ENCODE results near the gene NEK7. TPM values are rescaled to one million over a fixed set of nuclear protein-coding genes. Genes with fewer than 3 reads are reported as not detected.
A peak's percentile ranks its signal among the peaks of the same experiment; 100 is the strongest.

Gene NEK7
- total and polyA plus RNA-seq, 2 experiments from 2014 or later = 25.6 to 86.9 TPM

- Histone ChIP-seq H3K4me2 (no peak overlapping the region), H3K27me3 (no peaks in the 10 kb centered on the region), H2AFZ (no peak overlapping the region), H3K4me1 (ENCODE audit: insufficient read depth) (peaks cover 27% of the 10 kb centered on the region), H3K27ac (peak overlapping the region; percentile 2), H3K36me3 (replicated peaks; ENCODE audit: insufficient read depth, low read depth) (no peaks in the 10 kb centered on the region), H4K20me1 (ENCODE audit: insufficient read depth, poor library complexity, severe bottlenecking) (peaks cover 39% of the 10 kb centered on the region), H3K9me3 (ENCODE audit: low read depth) (no peaks in the 10 kb centered on the region), H3K79me2 (peaks cover 100% of the 10 kb centered on the region), H3K4me3 (no peak overlapping the region), H3K9me2 (replicated peaks; ENCODE audit: insufficient read depth) (no peaks in the 10 kb centered on the region)
- 60% methylated on average over 3 of the region's 3 CpGs for WGBS (ENCODE audit: low lambda C conversion rate, missing lambda C conversion rate)
- TF ChIP-seq EZH2 (IDR thresholded peaks at IDR 0.05; ENCODE audit: borderline replicate concordance) = no peak
- TF ChIP-seq CTCF (IDR thresholded peaks at IDR 0.05; ENCODE audit: poor library complexity) = no peak
- no peak for TF ChIP-seq EZH2phosphoT487 (IDR thresholded peaks at IDR 0.05; ENCODE audit: low read depth, severe bottlenecking, unreplicated experiment)
- no peak for DNase-seq (ENCODE audit: low spot score)
Observed at GRCh38 chr1:198168227-198168626, 11.4 kb downstream of the NEK7 start.

DNA sequence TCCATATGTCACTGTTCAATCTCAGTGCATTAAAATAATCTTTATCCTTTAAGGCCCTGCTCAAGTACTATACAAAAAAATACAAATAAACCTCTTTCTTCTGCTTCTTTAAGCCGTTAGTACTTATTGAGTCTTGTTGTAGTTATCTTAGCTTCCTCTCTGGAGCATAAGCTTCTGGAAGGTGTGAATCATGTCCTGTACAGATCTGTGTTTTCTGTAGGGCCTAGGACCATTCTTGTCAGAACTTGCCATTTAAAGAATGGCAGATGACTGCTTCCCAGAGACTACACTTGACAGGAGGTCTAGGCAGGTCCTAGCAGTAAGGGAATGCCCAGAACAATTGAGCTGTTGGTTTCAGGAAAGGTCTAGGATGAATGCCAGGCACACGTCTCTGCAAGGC lies 12.9 kb downstream of the NEK7 start:
- Histone ChIP-seq H3K36me3 (replicated peaks; ENCODE audit: insufficient read depth, low read depth) (no peaks in the 10 kb centered on the region), H3K9me3 (ENCODE audit: low read depth) (no peaks in the 10 kb centered on the region), H3K79me2 (peaks cover 100% of the 10 kb centered on the region), H3K9me2 (replicated peaks; ENCODE audit: insufficient read depth) (no peaks in the 10 kb centered on the region), H3K27me3 (no peaks in the 10 kb centered on the region), H3K4me1 (ENCODE audit: insufficient read depth) (peaks cover 39% of the 10 kb centered on the region), H3K4me3 (no peak overlapping the region), H3K27ac (no peak overlapping the region), H4K20me1 (ENCODE audit: insufficient read depth, poor library complexity, severe bottlenecking) (peaks cover 45% of the 10 kb centered on the region), H2AFZ (no peak overlapping the region), H3K4me2 (no peak overlapping the region)
- DNase-seq (ENCODE audit: low spot score) = no peak
- TF ChIP-seq CTCF (IDR thresholded peaks at IDR 0.05; ENCODE audit: poor library complexity) = no peak
- no peak for TF ChIP-seq EZH2phosphoT487 (IDR thresholded peaks at IDR 0.05; ENCODE audit: low read depth, severe bottlenecking, unreplicated experiment)
- TF ChIP-seq EZH2 (IDR thresholded peaks at IDR 0.05; ENCODE audit: borderline replicate concordance) = no peak
- WGBS (ENCODE audit: low lambda C conversion rate, missing lambda C conversion rate) = 86% methylated on average over 2 of the region's 2 CpGs

DNA sequence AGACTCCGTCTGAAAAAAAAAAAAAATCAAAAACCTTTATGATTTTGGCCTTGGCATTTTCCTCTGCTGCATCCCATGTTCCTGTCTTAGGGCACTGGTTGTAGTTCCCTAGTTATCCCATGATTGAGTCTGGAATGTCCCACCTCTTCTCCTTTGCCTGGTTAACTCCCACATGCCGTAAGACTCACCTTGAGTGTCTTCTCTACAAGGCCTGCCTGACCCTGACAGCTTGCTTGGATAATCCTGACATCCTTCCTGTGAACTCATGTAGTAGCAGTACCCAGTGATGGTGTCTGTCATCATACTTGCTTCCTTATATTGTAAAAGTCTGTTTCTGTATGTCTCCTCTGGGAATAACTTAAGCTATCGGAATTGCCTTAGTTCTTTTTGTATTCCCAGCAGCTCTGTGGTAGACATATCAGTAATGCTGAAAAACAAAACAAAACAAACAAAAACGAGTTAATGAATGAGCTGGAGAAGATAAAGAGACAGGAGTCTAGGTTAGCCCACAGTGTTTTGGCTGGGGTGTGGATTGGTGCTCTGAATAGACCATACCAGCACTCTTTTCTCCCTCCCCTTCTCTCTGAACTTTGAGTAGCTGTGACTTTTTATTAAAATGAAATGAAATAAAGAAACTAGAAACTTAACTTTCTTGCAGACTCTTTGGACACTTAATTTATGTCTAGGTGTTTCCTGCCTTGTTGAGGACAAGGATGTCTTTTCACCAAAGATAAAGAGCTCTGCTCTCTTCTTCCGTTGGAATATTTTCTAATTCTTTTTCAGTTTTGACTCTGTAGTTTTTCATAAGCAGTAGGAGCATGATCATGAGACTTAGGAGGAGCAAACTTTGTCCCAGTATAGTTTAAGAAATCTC lies 15.1 kb downstream of the NEK7 start:
- H4K20me1 ChIP-seq (ENCODE audit: insufficient read depth, poor library complexity, severe bottlenecking) = peaks cover 52% of the 10 kb centered on the region
- H3K79me2 ChIP-seq = peaks cover 100% of the 10 kb centered on the region
- no peak overlapping the region for H3K4me2 ChIP-seq
- H3K9me2 ChIP-seq (replicated peaks; ENCODE audit: insufficient read depth) = no peaks in the 10 kb centered on the region
- no peaks in the 10 kb centered on the region for H3K9me3 ChIP-seq (ENCODE audit: low read depth)
- H2AFZ ChIP-seq = no peak overlapping the region
- no peak for TF ChIP-seq EZH2 (IDR thresholded peaks at IDR 0.05; ENCODE audit: borderline replicate concordance)
- TF ChIP-seq EZH2phosphoT487 (IDR thresholded peaks at IDR 0.05; ENCODE audit: low read depth, severe bottlenecking, unreplicated experiment) = no peak
- TF ChIP-seq CTCF (IDR thresholded peaks at IDR 0.05; ENCODE audit: poor library complexity) = no peak
- DNase-seq (ENCODE audit: low spot score) = no peak
- no peaks in the 10 kb centered on the region for H3K27me3 ChIP-seq
- no peak overlapping the region for H3K27ac ChIP-seq
- no peak overlapping the region for H3K4me3 ChIP-seq
- no peaks in the 10 kb centered on the region for H3K36me3 ChIP-seq (replicated peaks; ENCODE audit: insufficient read depth, low read depth)
- 82% methylated on average over 5 of the region's 5 CpGs for WGBS (ENCODE audit: low lambda C conversion rate, missing lambda C conversion rate)
- peaks cover 46% of the 10 kb centered on the region for H3K4me1 ChIP-seq (ENCODE audit: insufficient read depth)
